ENCODE results near the gene GNRHR.
"Not testable (repeated sequence)": the region's sequence is repeated elsewhere in the genome, so short reads cannot be mapped to it uniquely, and the experiment has no call there.

Gene GNRHR

DNA sequence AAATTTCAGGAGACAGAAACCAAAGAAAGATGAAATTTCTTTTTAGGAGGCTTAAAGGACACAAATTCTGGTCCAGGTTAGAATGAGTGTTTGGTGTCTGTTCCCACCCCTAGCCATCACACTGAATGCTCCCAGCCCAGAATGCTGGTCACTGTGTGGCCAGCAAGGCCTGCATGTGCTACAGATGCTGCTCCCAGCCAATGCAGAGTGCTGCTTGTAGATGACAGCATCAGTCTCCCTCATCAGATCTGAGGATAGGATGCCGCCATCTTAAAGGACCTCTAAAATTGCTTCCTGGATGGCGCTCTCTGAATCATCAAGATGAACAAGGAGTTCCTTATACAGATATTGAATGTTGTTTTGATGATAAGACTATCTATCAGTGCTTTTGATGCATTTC is 35.3 kb downstream of the GNRHR start:
- no peak for TF ChIP-seq Cebpa-rat (IDR thresholded peaks at IDR 0.05)
- H3K4me1 ChIP-seq: no peaks in the 10 kb centered on the region
- H3K9me3 ChIP-seq: peaks cover 13% of the 10 kb centered on the region
- H3K27ac ChIP-seq: no peak overlapping the region
- H3K9ac ChIP-seq: no peak overlapping the region
- H3K4me2 ChIP-seq: no peak overlapping the region
- H3K27me3 ChIP-seq: no peaks in the 10 kb centered on the region
- no peak overlapping the region for H3K4me3 ChIP-seq
- peaks cover 59% of the 10 kb centered on the region for H3K36me3 ChIP-seq
- no peaks in the 10 kb centered on the region for H4K20me1 ChIP-seq

- H3K36me3 ChIP-seq: peaks cover 65% of the 10 kb centered on the region
- no peak for TF ChIP-seq Cebpa-rat (IDR thresholded peaks at IDR 0.05)
- H3K4me1 ChIP-seq: no peaks in the 10 kb centered on the region
- peaks cover 13% of the 10 kb centered on the region for H3K9me3 ChIP-seq
- no peak overlapping the region for H3K4me3 ChIP-seq
- H3K4me2 ChIP-seq: no peak overlapping the region
- H3K27me3 ChIP-seq: no peaks in the 10 kb centered on the region
- no peak overlapping the region for H3K9ac ChIP-seq
- no peak overlapping the region for H3K27ac ChIP-seq
- peaks cover 5% of the 10 kb centered on the region; the same call in 1 of the 2 replicates for H4K20me1 ChIP-seq
These were observed 36.6 kb downstream of the GNRHR start for GRCh38 chr4:67717586-67717985.

GRCh38 chr4:67714955-67715354 is 39.2 kb downstream of the GNRHR start:
- no peak overlapping the region for H3K27ac ChIP-seq
- H3K4me2 ChIP-seq: no peak overlapping the region
- H3K4me3 ChIP-seq: no peak overlapping the region
- peaks cover 14% of the 10 kb centered on the region; the same call in 1 of the 2 replicates for H4K20me1 ChIP-seq
- H3K9ac ChIP-seq: no peak overlapping the region
- peaks cover 45% of the 10 kb centered on the region for H3K36me3 ChIP-seq
- H3K4me1 ChIP-seq: no peaks in the 10 kb centered on the region
- no peaks in the 10 kb centered on the region for H3K27me3 ChIP-seq
- H3K9me3 ChIP-seq: peaks cover 13% of the 10 kb centered on the region
- no peak for TF ChIP-seq Cebpa-rat (IDR thresholded peaks at IDR 0.05)

GRCh38 chr4:67714248-67714583 is 40.0 kb downstream of the GNRHR start:
- no peak overlapping the region for H3K4me2 ChIP-seq
- no peak overlapping the region for H3K9ac ChIP-seq
- H3K9me3 ChIP-seq: peaks cover 13% of the 10 kb centered on the region
- H4K20me1 ChIP-seq: peaks cover 14% of the 10 kb centered on the region; the same call in 1 of the 2 replicates
- no peak for TF ChIP-seq Cebpa-rat (IDR thresholded peaks at IDR 0.05)
- H3K27me3 ChIP-seq: no peaks in the 10 kb centered on the region
- no peaks in the 10 kb centered on the region for H3K4me1 ChIP-seq
- H3K4me3 ChIP-seq: no peak overlapping the region
- H3K27ac ChIP-seq: no peak overlapping the region
- peaks cover 47% of the 10 kb centered on the region for H3K36me3 ChIP-seq

- Histone ChIP-seq H3K4me2 (no peak overlapping the region), H3K27ac (no peak overlapping the region)
These were observed 40.5 kb downstream of the GNRHR start for GRCh38 chr4:67713529-67714247.

GRCh38 chr4:67712650-67713528 is 41.3 kb downstream of the GNRHR start:
- H3K4me3 ChIP-seq: no peak overlapping the region

More at GRCh38 chr4:67713529-67714247, 40.5 kb downstream of the GNRHR start:
- Histone ChIP-seq H3K9ac (no peak overlapping the region), H4K20me1 (peaks cover 14% of the 10 kb centered on the region; the same call in 1 of the 2 replicates), H3K27me3 (no peaks in the 10 kb centered on the region), H3K9me3 (peaks cover 13% of the 10 kb centered on the region), H3K36me3 (peaks cover 47% of the 10 kb centered on the region), H3K4me1 (no peaks in the 10 kb centered on the region), H3K4me3 (no peak overlapping the region)
- TF ChIP-seq Cebpa-rat (IDR thresholded peaks at IDR 0.05): no peak

DNA sequence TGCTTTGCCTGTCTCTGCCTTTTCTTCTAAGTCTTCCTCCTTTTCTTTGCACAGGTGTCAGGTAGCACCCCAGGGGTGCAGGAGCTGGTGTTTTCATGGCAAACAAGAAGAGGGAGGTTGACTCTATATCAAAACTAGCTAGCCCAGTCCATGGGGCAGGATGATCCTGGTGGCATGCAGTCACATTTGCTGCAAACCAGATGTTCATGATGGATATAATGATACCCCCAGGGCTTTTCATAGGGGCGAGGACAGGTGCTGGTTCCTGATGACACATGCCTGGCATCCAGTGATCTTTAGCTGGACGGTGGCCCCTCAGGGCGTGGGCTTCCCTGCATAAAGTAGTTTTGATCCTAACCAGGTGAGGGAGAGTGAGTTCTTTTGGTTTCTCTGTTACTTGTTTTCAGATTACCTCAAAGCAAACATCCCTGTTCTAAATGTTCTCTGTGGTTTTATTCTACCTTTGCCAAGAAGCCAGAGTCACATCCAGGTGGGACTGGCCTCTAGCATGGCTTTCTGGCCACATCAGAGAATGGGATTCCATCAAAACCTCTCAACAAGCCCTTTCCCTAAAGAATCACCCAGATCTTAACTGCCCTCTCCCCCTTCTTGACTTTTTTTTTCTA is 42.1 kb downstream of the GNRHR start:
- peaks cover 39% of the 10 kb centered on the region for H3K36me3 ChIP-seq
- peaks cover 24% of the 10 kb centered on the region for H3K9me3 ChIP-seq
- no peak overlapping the region for H3K4me3 ChIP-seq
- H4K20me1 ChIP-seq: peaks cover 14% of the 10 kb centered on the region; the same call in 1 of the 2 replicates
- no peaks in the 10 kb centered on the region for H3K27me3 ChIP-seq
- H3K9ac ChIP-seq: no peak overlapping the region
- no peak overlapping the region for H3K4me2 ChIP-seq
- no peak overlapping the region for H3K27ac ChIP-seq
- no peak for TF ChIP-seq Cebpa-rat (IDR thresholded peaks at IDR 0.05)
- no peaks in the 10 kb centered on the region for H3K4me1 ChIP-seq

More at GRCh38 chr4:67712650-67713528, 41.3 kb downstream of the GNRHR start:
- Histone ChIP-seq H3K4me1 (no peaks in the 10 kb centered on the region), H3K9me3 (peaks cover 16% of the 10 kb centered on the region), H3K27ac (no peak overlapping the region), H3K4me2 (no peak overlapping the region), H3K9ac (no peak overlapping the region), H3K36me3 (peaks cover 46% of the 10 kb centered on the region), H3K27me3 (no peaks in the 10 kb centered on the region), H4K20me1 (peaks cover 14% of the 10 kb centered on the region; the same call in 1 of the 2 replicates)
- TF ChIP-seq Cebpa-rat (IDR thresholded peaks at IDR 0.05): no peak

DNA sequence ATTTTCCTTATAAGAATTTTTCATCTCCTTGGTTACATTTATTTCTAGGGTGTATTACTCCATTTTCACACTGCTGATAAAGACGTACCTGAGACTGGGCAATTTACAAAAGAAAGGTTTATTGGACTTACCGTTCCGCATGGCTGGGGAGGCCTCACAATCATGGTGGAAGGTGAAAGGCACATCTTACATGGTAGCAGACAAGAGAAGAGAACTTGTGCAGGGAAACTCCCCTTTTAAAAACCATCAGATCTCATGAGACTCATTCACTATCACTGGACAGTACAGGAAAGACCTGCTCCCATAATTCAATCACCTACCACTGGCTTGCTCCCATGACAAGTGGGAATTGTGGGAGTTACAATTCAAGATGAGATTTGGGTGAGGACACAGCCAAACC is 47.5 kb downstream of the GNRHR start:
- H3K27me3 ChIP-seq, H3K4me2 ChIP-seq, H3K9ac ChIP-seq, H4K20me1 ChIP-seq, H3K4me3 ChIP-seq, H3K27ac ChIP-seq: not testable (repeated sequence)
- H3K4me1 ChIP-seq: peaks cover 19% of the 10 kb centered on the region
- peaks cover 19% of the 10 kb centered on the region for H3K36me3 ChIP-seq
- H3K9me3 ChIP-seq: peaks cover 29% of the 10 kb centered on the region

DNA sequence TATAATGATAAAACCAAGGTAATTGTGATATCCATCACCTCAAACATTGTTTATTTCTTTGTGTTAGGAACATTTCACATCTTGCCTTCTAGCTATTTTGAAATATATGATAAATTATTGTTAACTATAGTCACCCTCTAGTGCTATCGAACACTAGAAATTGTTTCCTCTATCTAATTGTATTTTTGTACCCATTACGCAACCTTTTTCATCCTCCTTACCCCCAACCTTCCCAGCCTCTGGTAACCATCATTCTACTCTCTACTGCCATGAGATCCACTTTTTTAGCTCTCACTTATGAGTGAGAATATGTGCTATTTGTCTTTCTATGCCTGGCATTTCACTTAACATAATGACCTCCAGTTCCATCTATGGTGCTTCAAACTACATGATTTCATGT is 49.3 kb downstream of the GNRHR start:
- Histone ChIP-seq H3K9me3 (peaks cover 29% of the 10 kb centered on the region), H3K27me3 (no peaks in the 10 kb centered on the region), H3K27ac (no peak overlapping the region), H3K4me2 (no peak overlapping the region), H3K36me3 (peaks cover 12% of the 10 kb centered on the region), H3K9ac (no peak overlapping the region), H3K4me1 (peaks cover 26% of the 10 kb centered on the region), H3K4me3 (no peak overlapping the region), H4K20me1 (0 out of 2 replicates have a peak, but pooled peaks cover 1% of the 10 kb centered on the region)
- no peak; the same call in 1 of the 2 replicates for TF ChIP-seq Cebpa-rat (IDR thresholded peaks at IDR 0.05)

Measured in BLaER1 (cell line).